Breast epithelium (tissue), 3 donors: ENCODE measurements around the gene CD28.

Experiments used
- CTCF ChIP-seq, 3 donors: fragments of 450-650 bp; IDR thresholded peaks; one replicate each; pipeline ENCODE4 v1.5.1; 2016 to 2017; ENCODE audit warnings: antibody characterized with exemption in 3 of 3, mild to moderate bottlenecking in 3 of 3, moderate library complexity in 3 of 3
- POLR2A ChIP-seq: fragments of 450-650 bp; IDR thresholded peaks from one replicate; pipeline ENCODE4 v1.6.1; 2016; ENCODE audit warnings: antibody characterized with exemption, mild to moderate bottlenecking, moderate library complexity
- POLR2AphosphoS5 ChIP-seq, 3 donors: sonication (generic); formaldehyde crosslinking; IDR thresholded peaks; one replicate each; pipeline ENCODE4 v1.6.1; 2017; ENCODE audit warnings: antibody characterized with exemption in 3 of 3

GRCh38 chr2:203748331-203749126 lies 42.1 kb downstream of the CD28 start:
- TF ChIP-seq CTCF (IDR thresholded peaks at IDR 0.05) (no peak), POLR2AphosphoS5 (IDR thresholded peaks at IDR 0.05) (no peak), POLR2A (no peak)
